Measurements from ENCODE around the gene SPG11.
A peak's percentile ranks its signal among the peaks of the same experiment; 100 is the strongest.

The SPG11 gene

GRCh38 chr15:44675911-44676310 lies 12.4 kb upstream of the SPG11 start:
- no peak overlapping the region for H3K4me3 ChIP-seq (ENCODE audit: control insufficient read depth in 1 of 7, extremely low read depth in 1 of 7, insufficient read depth in 4 of 7, low read depth in 2 of 7, low read length in 6 of 7)
- ChIA-PET POLR2A (interaction anchor here (2.1 kb wide), 1 partner anchor 35 kb away, joined by 9 read pairs; the partner anchor contains the start of genes B2M and PATL2), CTCF (interaction anchor here (0.9 kb wide), 1 partner anchor 62 kb away, joined by 3 read pairs; no protein-coding TSS in a partner anchor)
- no peaks in the 10 kb centered on the region for H3K9me3 ChIP-seq (ENCODE audit: control extremely low read depth in 1 of 5, control insufficient read depth in 4 of 5, insufficient read depth in 2 of 5, low read depth in 1 of 5, low read length in 4 of 5)
- no peaks in the 10 kb centered on the region for H3K36me3 ChIP-seq (ENCODE audit: control insufficient read depth in 4 of 4, insufficient read depth in 4 of 4, low read length in 3 of 4)
- 96% methylated on average over 3 of the region's 5 CpGs for WGBS (ENCODE audit: insufficient coverage)
- H3K27ac ChIP-seq (ENCODE audit: insufficient read depth in 1 of 2, low read depth in 1 of 2, low read length in 2 of 2, poor library complexity in 1 of 2, severe bottlenecking in 2 of 2), result no peak overlapping the region
- H3K27me3 ChIP-seq (replicated peaks in 2 of 5; ENCODE audit: control insufficient read depth in 4 of 5, insufficient read depth in 5 of 5, low read length in 4 of 5), result no peaks in the 10 kb centered on the region
- H3K4me1 ChIP-seq (ENCODE audit: control extremely low read depth in 1 of 4, control insufficient read depth in 4 of 4, insufficient read depth in 4 of 4, low read length in 3 of 4), result peaks cover 5 to 24% (median 22%) of the 10 kb centered on the region in 4 experiments
- DNase-seq, result no peak

GRCh38 chr15:44673639-44674038 lies 10.2 kb upstream of the SPG11 start:
- no peaks in the 10 kb centered on the region for H3K36me3 ChIP-seq (ENCODE audit: control insufficient read depth in 4 of 4, insufficient read depth in 4 of 4, low read length in 3 of 4)
- no peaks in the 10 kb centered on the region for H3K27me3 ChIP-seq (replicated peaks in 2 of 5; ENCODE audit: control insufficient read depth in 4 of 5, insufficient read depth in 5 of 5, low read length in 4 of 5)
- WGBS (ENCODE audit: insufficient coverage), result 100% methylated on average over 1 of the region's 2 CpGs
- DNase-seq, result no peak
- no peak overlapping the region for H3K27ac ChIP-seq (ENCODE audit: insufficient read depth in 1 of 2, low read depth in 1 of 2, low read length in 2 of 2, poor library complexity in 1 of 2, severe bottlenecking in 2 of 2)
- peaks cover 5 to 36% (median 34%) of the 10 kb centered on the region in 4 experiments for H3K4me1 ChIP-seq (ENCODE audit: control extremely low read depth in 1 of 4, control insufficient read depth in 4 of 4, insufficient read depth in 4 of 4, low read length in 3 of 4)
- POLR2A ChIA-PET, result interaction anchor here (1.7 kb wide), 1 partner anchor 10 kb away, joined by 4 read pairs; the partner anchor contains the start of gene SPG11
- no peaks in the 10 kb centered on the region for H3K9me3 ChIP-seq (ENCODE audit: control extremely low read depth in 1 of 5, control insufficient read depth in 4 of 5, insufficient read depth in 2 of 5, low read depth in 1 of 5, low read length in 4 of 5)
- CTCF ChIA-PET, result interaction anchor here (0.8 to 1.8 kb wide), 3 partner anchors 10 to 65 kb away, joined by 4 to 9 read pairs (median 5); partner anchors contain the start of genes B2M, PATL2 and SPG11
- no peak overlapping the region for H3K4me3 ChIP-seq (ENCODE audit: control insufficient read depth in 1 of 7, extremely low read depth in 1 of 7, insufficient read depth in 4 of 7, low read depth in 2 of 7, low read length in 6 of 7)

GRCh38 chr15:44670087-44670950 lies 6.9 kb upstream of the SPG11 start:
- POLR2A ChIA-PET, result interaction anchor here (1.0 kb wide), 1 partner anchor 41 kb away, joined by 4 read pairs; the partner anchor contains the start of genes B2M and PATL2
- DNase-seq, result no peak
- WGBS (ENCODE audit: insufficient coverage), result 86% methylated on average over 3 of the region's 6 CpGs

GRCh38 chr15:44668921-44669320 lies 5.5 kb upstream of the SPG11 start:
- H3K4me1 ChIP-seq (ENCODE audit: control extremely low read depth in 1 of 4, control insufficient read depth in 4 of 4, insufficient read depth in 4 of 4, low read length in 3 of 4), result peaks cover 10 to 45% (median 37%) of the 10 kb centered on the region in 4 experiments
- ChIA-PET POLR2A (interaction anchor here (0.5 to 0.9 kb wide), 2 partner anchors 36 to 109 kb away, joined by 3 to 5 read pairs; no protein-coding TSS in a partner anchor), CTCF (interaction anchor here (0.8 to 1.5 kb wide), 4 partner anchors 9 to 40 kb away, joined by 3 to 4 read pairs (median 3); no protein-coding TSS in a partner anchor)
- H3K27me3 ChIP-seq (replicated peaks in 2 of 5; ENCODE audit: control insufficient read depth in 4 of 5, insufficient read depth in 5 of 5, low read length in 4 of 5), result no peaks in the 10 kb centered on the region
- no peaks in the 10 kb centered on the region for H3K9me3 ChIP-seq (ENCODE audit: control extremely low read depth in 1 of 5, control insufficient read depth in 4 of 5, insufficient read depth in 2 of 5, low read depth in 1 of 5, low read length in 4 of 5)
- DNase-seq, result peak in 2 of 3 donors; percentile 65 to 70
- no peaks in the 10 kb centered on the region for H3K36me3 ChIP-seq (ENCODE audit: control insufficient read depth in 4 of 4, insufficient read depth in 4 of 4, low read length in 3 of 4)
- H3K27ac ChIP-seq (ENCODE audit: insufficient read depth in 1 of 2, low read depth in 1 of 2, low read length in 2 of 2, poor library complexity in 1 of 2, severe bottlenecking in 2 of 2), result peak overlapping the region in 1 of 2 experiments; percentile 7
- WGBS (ENCODE audit: insufficient coverage), result 0% methylated on average over 1 of the region's 2 CpGs
- H3K4me3 ChIP-seq (ENCODE audit: control insufficient read depth in 1 of 7, extremely low read depth in 1 of 7, insufficient read depth in 4 of 7, low read depth in 2 of 7, low read length in 6 of 7), result peak overlapping the region in 1 of 7 experiments; percentile 21

More at GRCh38 chr15:44670087-44670950, 6.9 kb upstream of the SPG11 start:
- H3K36me3 ChIP-seq (ENCODE audit: control insufficient read depth in 4 of 4, insufficient read depth in 4 of 4, low read length in 3 of 4), result no peaks in the 10 kb centered on the region
- no peaks in the 10 kb centered on the region for H3K27me3 ChIP-seq (replicated peaks in 2 of 5; ENCODE audit: control insufficient read depth in 4 of 5, insufficient read depth in 5 of 5, low read length in 4 of 5)
- H3K27ac ChIP-seq (ENCODE audit: insufficient read depth in 1 of 2, low read depth in 1 of 2, low read length in 2 of 2, poor library complexity in 1 of 2, severe bottlenecking in 2 of 2), result no peak overlapping the region
- CTCF ChIA-PET, result interaction anchor here (0.9 to 1.5 kb wide), 4 partner anchors 23 to 68 kb away, joined by 3 to 4 read pairs (median 3); no protein-coding TSS in a partner anchor
- H3K4me3 ChIP-seq (ENCODE audit: control insufficient read depth in 1 of 7, extremely low read depth in 1 of 7, insufficient read depth in 4 of 7, low read depth in 2 of 7, low read length in 6 of 7), result no peak overlapping the region
- no peaks in the 10 kb centered on the region for H3K9me3 ChIP-seq (ENCODE audit: control extremely low read depth in 1 of 5, control insufficient read depth in 4 of 5, insufficient read depth in 2 of 5, low read depth in 1 of 5, low read length in 4 of 5)
- peaks cover 10 to 40% (median 32%) of the 10 kb centered on the region in 4 experiments for H3K4me1 ChIP-seq (ENCODE audit: control extremely low read depth in 1 of 4, control insufficient read depth in 4 of 4, insufficient read depth in 4 of 4, low read length in 3 of 4)

- no peaks in the 10 kb centered on the region for H3K27me3 ChIP-seq (replicated peaks in 2 of 5; ENCODE audit: control insufficient read depth in 4 of 5, insufficient read depth in 5 of 5, low read length in 4 of 5)
- H3K4me1 ChIP-seq (ENCODE audit: control extremely low read depth in 1 of 4, control insufficient read depth in 4 of 4, insufficient read depth in 4 of 4, low read length in 3 of 4), result peaks cover 11 to 59% (median 43%) of the 10 kb centered on the region in 4 experiments
- H3K27ac ChIP-seq (ENCODE audit: insufficient read depth in 1 of 2, low read depth in 1 of 2, low read length in 2 of 2, poor library complexity in 1 of 2, severe bottlenecking in 2 of 2), result peak overlapping the region in 1 of 2 experiments; percentile 52
- no peaks in the 10 kb centered on the region for H3K36me3 ChIP-seq (ENCODE audit: control insufficient read depth in 4 of 4, insufficient read depth in 4 of 4, low read length in 3 of 4)
- POLR2A ChIA-PET, result interaction anchor here (1.0 kb wide), 1 partner anchor 44 kb away, joined by 3 read pairs; the partner anchor contains the start of genes B2M and PATL2
- CTCF ChIA-PET, result interaction anchor here (0.9 to 6.9 kb wide), 10 partner anchors 11 to 122 kb away, joined by 3 to 125 read pairs (median 5); partner anchors contain the start of genes B2M, PATL2 and TRIM69
- no peaks in the 10 kb centered on the region for H3K9me3 ChIP-seq (ENCODE audit: control extremely low read depth in 1 of 5, control insufficient read depth in 4 of 5, insufficient read depth in 2 of 5, low read depth in 1 of 5, low read length in 4 of 5)
- peak overlapping the region in 4 of 7 experiments; percentile 4 to 58 (median 6) for H3K4me3 ChIP-seq (ENCODE audit: control insufficient read depth in 1 of 7, extremely low read depth in 1 of 7, insufficient read depth in 4 of 7, low read depth in 2 of 7, low read length in 6 of 7)
- WGBS (ENCODE audit: insufficient coverage), result 65% methylated on average over 3 of the region's 3 CpGs
- DNase-seq, result no peak
Observed at GRCh38 chr15:44667039-44667360, 3.5 kb upstream of the SPG11 start.

- Histone ChIP-seq H3K4me1 (ENCODE audit: control extremely low read depth in 1 of 4, control insufficient read depth in 4 of 4, insufficient read depth in 4 of 4, low read length in 3 of 4) (peaks cover 16 to 64% (median 45%) of the 10 kb centered on the region in 4 experiments), H3K4me3 (ENCODE audit: control insufficient read depth in 1 of 7, extremely low read depth in 1 of 7, insufficient read depth in 4 of 7, low read depth in 2 of 7, low read length in 6 of 7) (peak overlapping the region in 5 of 7 experiments; percentile 4 to 58 (median 7)), H3K36me3 (ENCODE audit: control insufficient read depth in 4 of 4, insufficient read depth in 4 of 4, low read length in 3 of 4) (no peaks in the 10 kb centered on the region), H3K27me3 (replicated peaks in 2 of 5; ENCODE audit: control insufficient read depth in 4 of 5, insufficient read depth in 5 of 5, low read length in 4 of 5) (no peaks in the 10 kb centered on the region), H3K9me3 (ENCODE audit: control extremely low read depth in 1 of 5, control insufficient read depth in 4 of 5, insufficient read depth in 2 of 5, low read depth in 1 of 5, low read length in 4 of 5) (no peaks in the 10 kb centered on the region), H3K27ac (ENCODE audit: insufficient read depth in 1 of 2, low read depth in 1 of 2, low read length in 2 of 2, poor library complexity in 1 of 2, severe bottlenecking in 2 of 2) (peak overlapping the region in 1 of 2 experiments; percentile 52)
- ChIA-PET POLR2A (interaction anchor here (1.0 kb wide), 1 partner anchor 45 kb away, joined by 3 read pairs; the partner anchor contains the start of genes B2M and PATL2), CTCF (interaction anchor here (0.9 to 6.9 kb wide), 11 partner anchors 11 to 123 kb away, joined by 3 to 125 read pairs (median 3); partner anchors contain the start of genes B2M, PATL2 and TRIM69)
- 0% methylated on average over 1 of the region's 5 CpGs for WGBS (ENCODE audit: insufficient coverage)
- DNase-seq, result peak; percentile 26 to 55 (median 48)
Observed at GRCh38 chr15:44666210-44667038, 3.0 kb upstream of the SPG11 start.

Data from common myeloid progenitor, CD34-positive (primary cell).